Stimulated activated CD4-positive, alpha-beta T cell treated with anti-CD3 and anti-CD28 coated beads, Interleukin-4, amount 100 ng/mL, for 4 hours (primary cell): ENCODE results near the gene CCNYL1.
A peak's percentile ranks its signal among the peaks of the same experiment; 100 is the strongest.
"Not testable (repeated sequence)": the region's sequence is repeated elsewhere in the genome, so short reads cannot be mapped to it uniquely, and the experiment has no call there.

Source experiments
- DNase-seq, 2 experiments: peaks; one replicate each; pipeline ENCODE4 v3.0.0-alpha.2; 2020

Gene CCNYL1

GRCh38 chr2:207698301-207698700, 13.1 kb upstream of the CCNYL1 start:
- DNase-seq = no peak

GRCh38 chr2:207704078-207704477, 7.4 kb upstream of the CCNYL1 start:
- no peak for DNase-seq

GRCh38 chr2:207704671-207705070, 6.8 kb upstream of the CCNYL1 start:
- DNase-seq = no peak

GRCh38 chr2:207706936-207707860, 4.2 kb upstream of the CCNYL1 start:
- DNase-seq = no peak

GRCh38 chr2:207711750-207712530, 500 bp downstream of the CCNYL1 start:
- DNase-seq = peak; percentile 42 to 44

GRCh38 chr2:207716056-207716455, 4.6 kb downstream of the CCNYL1 start:
- no peak for DNase-seq

- no peak for DNase-seq
Measured at GRCh38 chr2:207718521-207718920, 7.1 kb downstream of the CCNYL1 start.

- DNase-seq = no peak
Measured at GRCh38 chr2:207719008-207719407, 7.6 kb downstream of the CCNYL1 start.

- not testable (repeated sequence) for DNase-seq
Measured at GRCh38 chr2:207719655-207720054, 8.2 kb downstream of the CCNYL1 start.

GRCh38 chr2:207720517-207721187, 9.2 kb downstream of the CCNYL1 start:
- DNase-seq = no peak

GRCh38 chr2:207722773-207723424, 11.5 kb downstream of the CCNYL1 start:
- no peak for DNase-seq

GRCh38 chr2:207723425-207723787, 12.0 kb downstream of the CCNYL1 start:
- not testable (repeated sequence) for DNase-seq

- no peak for DNase-seq
Measured at GRCh38 chr2:207724113-207724512, 12.7 kb downstream of the CCNYL1 start.

- DNase-seq = no peak
Measured at GRCh38 chr2:207725873-207726578, 14.6 kb downstream of the CCNYL1 start.

GRCh38 chr2:207727261-207727660, 15.8 kb downstream of the CCNYL1 start:
- no peak for DNase-seq

- DNase-seq = no peak
Measured at GRCh38 chr2:207729465-207729998, 18.1 kb downstream of the CCNYL1 start.

- DNase-seq = no peak
Measured at GRCh38 chr2:207731138-207731537, 19.7 kb downstream of the CCNYL1 start.

- DNase-seq = no peak
Measured at GRCh38 chr2:207733597-207734240, 22.3 kb downstream of the CCNYL1 start.

GRCh38 chr2:207734264-207734635, 22.8 kb downstream of the CCNYL1 start:
- DNase-seq = no peak

- no peak for DNase-seq
Measured at GRCh38 chr2:207734636-207735512, 23.4 kb downstream of the CCNYL1 start.
